Suppressor macrophage (primary cell): ENCODE results near the gene C1orf159.

Source experiments
- DNase-seq, 4 experiments: peaks; one replicate each; pipeline ENCODE4 v3.0.0-alpha.2; 2020 to 2022

Gene C1orf159

DNA sequence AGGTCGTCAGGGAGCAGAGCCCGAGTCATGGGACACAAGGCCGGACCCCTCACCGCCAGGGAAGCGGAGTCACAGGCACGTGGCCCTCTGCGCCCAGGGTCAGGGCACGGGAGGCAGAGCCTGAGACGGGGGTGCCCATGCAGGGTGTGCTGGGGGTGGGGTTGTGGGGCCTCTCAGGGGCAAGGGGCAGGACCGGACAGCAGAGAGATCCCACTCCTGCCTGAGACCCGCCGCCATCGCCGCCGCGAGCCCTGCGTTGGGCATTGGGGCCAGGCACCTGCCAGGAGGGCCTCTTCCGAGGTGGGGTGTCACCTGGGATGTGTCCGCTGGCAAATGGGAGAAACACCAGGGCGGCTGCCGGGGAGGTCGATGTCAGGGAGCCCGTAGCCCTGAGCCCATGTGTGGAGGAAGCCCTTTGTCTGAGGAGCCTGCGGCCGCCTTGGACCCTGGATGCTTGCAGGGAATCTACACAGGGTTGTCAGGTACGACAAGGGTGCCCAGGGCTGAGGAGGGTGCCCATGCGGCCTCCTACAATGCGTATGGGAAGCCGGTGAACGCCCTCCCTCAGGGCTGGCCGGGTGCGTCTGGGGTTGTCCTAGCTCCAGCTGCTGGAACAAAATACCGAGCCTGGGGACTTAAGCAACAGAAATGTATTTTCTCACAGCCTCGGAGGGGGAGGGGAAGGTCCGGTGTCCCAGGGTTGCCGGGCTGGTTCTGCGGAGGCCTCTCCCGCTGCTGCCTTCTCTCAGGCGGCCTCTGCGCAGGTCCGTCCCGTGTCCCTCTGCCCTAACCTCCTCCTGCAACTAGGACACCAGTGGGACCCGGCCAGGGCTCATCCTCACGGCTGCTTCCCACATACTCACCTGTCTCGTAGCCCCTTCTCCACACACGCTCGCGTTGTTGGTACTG lies 16.4 kb upstream of the C1orf159 start:
- DNase-seq: no peak

DNA sequence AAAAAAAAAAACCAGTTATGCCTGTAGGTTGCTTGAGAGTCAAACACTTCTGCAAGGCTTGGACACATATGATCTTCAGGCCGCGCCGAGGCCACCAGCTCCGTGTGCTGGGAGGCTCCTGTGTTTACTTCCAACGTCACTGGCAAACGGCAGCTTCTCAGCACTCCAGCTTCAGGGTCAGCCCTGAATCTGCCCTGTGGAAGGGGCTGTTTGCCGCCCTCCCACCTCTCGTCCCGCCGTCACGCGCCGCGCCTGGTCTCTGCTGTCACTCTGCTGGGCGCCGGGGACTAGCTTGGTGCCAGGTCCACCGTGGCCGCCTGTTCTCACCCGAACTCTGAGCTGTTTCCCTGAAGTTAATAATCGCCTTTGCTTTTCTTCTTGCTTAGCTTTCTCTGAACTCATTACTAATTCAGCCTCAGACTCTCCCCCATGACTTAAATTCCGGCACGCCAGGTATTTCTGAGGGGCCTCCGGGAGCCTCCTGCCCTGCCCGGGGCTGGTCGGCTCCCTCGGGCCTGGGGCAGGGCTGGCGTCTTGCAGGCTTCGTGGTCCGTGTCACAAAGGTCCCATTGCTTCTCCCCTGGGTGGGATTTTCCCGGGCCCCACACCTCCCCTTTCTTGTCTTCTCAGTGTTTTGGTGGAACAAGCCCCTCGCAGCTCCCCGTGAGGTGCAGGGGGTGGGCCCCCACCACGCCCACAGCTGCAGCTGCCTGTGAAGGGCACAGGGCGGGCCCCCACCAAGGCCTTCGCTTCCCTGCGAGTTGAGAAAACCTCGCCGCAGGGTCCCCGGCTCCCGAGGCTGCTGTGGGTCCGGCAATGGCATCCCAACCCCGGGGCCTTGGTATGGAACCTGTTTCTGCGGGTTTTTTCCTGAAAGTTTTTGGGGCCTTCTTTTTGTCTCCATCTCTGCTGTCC lies 14.6 kb upstream of the C1orf159 start:
- DNase-seq: no peak

DNA sequence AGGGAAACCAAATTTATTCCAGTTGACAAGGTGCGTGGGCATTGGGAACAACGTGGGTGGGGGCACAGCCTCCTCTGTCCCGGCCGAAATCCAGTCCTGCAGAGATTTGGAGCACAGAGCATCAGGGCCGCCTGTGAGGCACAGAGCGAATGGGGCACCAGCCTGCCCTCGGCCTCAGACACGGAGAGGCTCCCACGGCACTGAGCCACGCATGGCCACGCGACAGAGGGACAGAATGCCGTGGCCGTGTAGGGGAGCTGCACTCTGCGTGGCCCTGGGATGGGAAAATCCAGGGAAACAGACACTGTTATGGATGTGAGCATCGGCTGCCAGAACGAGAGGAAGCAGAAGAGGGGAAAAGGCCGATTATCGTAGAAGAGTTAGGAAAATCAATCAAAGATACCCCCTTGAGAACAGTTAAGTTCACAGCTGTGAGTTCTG lies 13.5 kb upstream of the C1orf159 start:
- DNase-seq: no peak

DNA sequence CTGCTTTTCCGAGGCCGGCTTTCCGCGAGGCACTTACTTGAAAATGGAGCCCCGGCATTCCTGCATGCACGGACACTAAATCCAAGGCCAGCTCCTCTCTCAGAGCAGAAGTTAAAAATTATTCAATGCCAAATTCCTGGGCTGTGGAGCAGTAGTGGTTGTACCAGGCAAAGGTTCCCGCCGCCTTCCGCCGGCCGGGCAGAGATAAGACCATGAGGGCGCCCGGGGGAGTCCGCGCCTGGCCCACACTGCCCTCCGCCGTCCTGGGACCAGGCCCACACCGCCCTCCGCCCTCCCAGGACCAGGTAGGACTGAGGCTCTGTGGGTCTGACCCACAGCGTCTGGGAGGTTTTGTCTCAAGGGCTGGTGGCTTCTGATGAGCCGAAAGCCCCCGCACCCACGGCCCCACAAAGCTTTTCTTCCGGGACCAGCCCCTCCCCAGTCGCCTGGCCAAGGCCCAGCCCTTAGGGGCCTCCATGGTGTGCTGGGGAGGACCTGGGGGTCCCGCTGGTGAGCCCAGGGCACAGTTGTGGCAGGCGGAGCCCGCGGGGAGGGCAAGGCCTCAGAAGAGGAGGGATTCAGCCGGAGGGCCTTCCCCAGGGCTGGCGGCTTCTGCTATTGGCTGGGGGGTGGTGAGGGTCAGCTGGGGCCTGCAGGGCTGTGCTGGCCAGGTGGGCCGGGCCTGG lies 12.7 kb upstream of the C1orf159 start:
- no peak for DNase-seq

DNA sequence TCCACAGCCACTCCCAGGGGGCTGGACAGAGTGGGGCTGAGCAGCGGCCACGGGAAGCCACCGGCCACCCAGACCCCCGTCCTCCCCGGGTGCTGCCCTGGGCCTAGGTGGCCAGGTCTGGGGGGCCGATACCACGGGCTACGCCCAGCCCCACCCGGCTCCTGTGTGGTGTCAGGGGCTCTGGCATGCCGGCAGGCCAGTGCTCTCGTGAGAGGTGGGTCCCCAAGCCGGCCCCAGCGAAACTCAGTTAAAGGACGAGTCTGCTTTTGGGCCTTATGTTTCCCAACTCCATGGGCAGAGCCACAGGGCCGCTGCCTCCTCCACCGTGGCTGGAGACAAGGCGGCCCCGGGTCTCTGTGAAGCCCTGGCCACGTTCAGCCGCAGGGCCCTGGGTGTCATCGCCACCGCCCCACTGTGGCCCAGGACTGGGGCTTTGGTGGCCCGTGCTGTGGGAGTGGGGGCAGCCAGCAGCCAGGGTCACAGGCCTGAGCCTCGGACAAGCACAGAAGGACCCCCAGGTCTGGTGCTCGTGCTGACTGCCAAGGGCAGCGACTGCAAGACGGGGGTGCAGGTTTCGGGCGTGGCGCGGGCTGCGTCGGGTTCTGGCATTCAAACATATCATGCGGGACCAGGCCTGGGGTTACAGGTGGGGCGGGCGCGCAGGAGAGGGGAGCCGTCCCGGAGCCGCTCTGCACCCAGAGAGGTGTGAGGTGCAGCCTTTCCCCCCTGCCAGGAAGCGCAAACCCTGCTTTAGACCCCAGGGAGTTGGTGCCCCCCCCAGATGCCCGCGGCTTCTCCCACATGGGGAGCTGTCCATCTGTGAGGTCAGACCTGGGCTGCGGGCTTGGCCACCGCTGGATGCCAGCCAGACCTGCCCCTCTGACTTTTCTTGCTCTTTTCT lies 11.9 kb upstream of the C1orf159 start:
- DNase-seq: no peak

DNA sequence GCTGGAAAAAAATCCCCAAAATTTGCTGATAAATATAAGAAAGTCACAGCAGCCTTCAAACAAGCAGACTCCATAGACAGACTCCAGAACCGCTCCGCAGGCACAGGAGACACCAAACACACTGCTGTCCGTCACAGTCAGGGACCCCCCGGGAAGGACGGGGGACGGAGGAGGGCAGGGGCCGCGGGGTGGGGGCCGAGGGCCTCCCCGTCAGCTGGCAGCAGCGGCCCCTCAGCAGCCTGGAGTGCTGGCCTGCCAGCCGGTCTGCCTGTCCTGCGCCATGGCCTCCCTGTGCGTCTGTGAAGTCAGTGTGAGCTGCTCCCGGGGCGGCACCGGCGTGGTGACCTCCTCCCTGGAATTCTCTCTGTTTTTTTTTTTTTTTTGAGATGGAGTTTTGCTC lies 10.1 kb upstream of the C1orf159 start:
- no peak for DNase-seq

DNA sequence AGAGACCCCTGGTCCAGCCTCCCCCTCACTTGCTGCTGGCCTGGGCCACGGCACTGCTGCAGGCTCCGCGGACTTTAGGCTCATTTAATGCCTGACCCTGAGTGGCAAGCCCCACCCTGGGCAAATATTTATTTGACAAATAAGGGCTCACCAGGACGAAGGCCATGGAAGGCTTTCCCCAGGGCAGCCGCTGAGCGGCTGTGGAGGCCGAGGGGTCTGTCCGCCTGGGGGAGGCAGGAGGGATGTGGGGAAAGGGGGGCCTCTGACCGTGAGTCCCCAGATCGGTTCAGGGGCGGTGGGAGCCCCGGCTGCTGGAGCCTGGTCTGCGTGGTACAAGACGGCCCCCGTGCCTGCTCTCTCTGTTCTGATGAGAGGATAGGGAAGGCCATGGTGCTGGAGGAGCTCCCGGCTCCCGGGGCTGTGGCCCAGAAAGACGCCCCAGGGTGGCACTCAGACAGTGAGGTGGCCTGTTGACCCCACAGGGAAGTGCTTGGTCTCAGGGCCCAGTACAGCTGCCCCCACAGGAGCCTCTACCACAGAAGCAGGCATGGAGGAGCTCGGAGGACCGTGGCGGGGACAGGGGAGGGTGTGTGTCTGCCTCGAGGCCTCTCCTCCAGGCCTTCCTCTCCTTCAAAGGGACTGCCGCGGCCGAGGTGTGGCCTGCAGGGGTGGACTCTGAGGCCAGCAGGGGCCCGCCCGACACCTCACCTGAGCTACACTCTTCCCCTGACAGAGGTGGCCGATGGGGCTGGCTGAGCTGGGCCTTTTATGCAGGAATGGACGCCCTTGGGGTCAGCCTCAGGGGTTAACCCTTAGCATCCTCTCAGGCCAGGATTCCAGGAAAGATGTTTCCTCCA lies 9.1 kb upstream of the C1orf159 start:
- no peak for DNase-seq

DNA sequence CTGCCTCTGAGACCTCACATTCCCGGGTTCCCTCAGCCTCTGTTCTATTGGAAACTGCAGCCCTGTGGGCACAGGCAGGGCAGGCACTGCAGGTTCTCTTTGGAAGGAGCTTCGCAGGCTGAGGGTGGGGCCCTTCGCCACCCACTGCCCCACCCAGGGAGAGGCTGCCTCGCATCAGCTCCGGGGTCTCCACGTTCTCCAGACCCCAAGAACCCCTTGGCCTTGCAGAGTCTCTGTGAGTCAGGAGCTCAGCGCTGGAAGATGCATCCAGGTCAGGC lies 8.6 kb upstream of the C1orf159 start:
- DNase-seq: no peak

DNA sequence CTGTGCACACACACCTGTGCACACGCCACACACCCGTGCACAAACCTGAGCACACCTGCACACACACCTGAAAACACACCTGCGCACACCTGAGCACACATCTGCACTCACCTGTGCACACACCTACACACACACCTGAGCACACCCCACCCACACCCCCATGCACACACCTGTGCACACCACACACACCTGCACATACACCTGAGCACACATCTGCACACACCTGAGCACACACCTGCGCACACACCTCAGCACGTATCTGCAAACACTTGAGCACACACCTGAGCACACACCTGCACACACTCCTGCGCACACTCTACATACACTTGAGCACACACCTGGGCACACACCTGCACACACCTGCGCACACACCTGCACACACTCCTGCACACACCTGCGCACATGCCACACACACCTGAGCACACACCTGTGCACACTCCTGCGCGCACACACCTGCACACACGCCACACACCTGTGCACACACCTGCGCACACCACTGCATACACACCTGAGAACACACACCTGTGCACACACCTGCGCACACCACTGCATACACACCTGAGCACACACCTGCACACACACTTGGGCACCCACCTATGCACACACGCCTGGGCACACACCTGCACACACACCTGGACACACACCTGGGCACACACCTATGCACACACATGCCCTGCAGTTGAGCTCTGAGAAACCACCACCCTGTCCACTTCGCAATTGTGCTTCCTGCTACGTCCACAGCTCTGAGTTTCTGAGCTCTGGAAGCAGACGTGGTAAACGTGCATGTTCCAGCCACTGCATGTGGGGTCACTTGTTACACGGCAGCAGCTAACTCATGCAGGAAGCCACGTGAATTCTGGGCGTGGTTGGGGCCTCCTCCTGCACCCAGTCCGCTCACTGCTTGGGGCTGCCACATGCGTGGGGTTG lies 8.0 kb upstream of the C1orf159 start:
- peak; percentile 46 to 67 (median 50) for DNase-seq

DNA sequence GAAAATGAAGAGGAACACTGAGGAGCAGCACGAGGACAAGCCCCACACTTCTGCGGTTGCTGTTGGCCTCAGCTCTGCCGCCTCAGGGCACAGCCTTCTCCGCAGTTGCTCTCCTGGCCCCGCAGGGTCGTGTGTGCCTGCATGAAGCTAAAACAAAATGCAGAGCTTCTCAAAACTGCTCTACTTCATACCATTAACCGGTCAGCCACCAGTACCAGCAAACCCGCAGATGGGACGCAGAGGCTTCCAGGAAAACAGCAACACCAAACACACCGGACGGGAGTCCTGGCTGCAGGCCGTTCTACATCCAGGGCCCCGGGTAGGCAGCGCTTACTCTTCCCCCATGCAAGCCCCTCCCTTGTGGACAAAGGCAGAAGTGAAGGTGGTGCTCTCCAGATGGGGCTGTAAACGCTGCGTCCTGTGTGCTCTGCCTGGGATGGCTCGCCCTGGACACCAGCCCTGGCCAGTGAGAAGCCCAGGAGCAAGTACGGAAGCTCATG lies 7.1 kb upstream of the C1orf159 start:
- DNase-seq: peak in 3 of 4 experiments; percentile 10 to 24 (median 22)

DNA sequence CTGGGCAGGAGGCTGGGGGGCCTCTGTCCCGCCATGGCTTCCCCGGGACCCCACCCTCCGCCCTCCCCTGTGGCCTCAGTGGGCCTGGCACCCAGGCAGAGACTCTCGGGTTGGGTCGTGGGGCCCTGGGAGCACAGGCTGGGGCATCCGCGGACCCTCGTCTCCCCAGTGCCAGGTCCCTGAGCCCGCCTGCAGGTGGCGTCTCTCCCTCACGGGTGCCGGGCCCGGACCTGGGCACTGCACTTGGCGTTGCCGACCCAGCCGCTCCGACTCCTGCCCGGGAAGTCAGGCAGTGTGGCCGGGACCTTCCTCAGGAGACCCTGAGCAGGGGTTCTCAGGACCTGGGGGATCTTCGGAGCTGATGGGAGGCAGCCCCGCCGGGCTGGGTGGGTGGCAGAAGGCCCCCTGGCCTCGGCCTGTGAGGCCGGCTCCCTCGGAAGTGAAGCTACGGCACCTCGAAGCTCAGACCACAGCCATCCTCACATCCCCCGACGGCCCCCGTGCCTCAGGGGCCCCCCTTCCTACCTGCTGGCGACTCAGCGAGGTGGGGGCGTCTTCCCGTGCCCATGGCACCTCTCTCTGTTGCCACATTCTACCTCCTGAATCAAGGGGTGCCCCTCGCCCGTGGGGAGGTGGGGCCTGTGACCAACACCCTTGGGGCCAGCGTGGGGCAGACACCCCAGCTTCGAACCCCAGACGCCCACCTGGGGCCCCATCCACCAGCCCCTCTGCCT lies 6.4 kb upstream of the C1orf159 start:
- peak; percentile 82 to 94 (median 88) for DNase-seq

DNA sequence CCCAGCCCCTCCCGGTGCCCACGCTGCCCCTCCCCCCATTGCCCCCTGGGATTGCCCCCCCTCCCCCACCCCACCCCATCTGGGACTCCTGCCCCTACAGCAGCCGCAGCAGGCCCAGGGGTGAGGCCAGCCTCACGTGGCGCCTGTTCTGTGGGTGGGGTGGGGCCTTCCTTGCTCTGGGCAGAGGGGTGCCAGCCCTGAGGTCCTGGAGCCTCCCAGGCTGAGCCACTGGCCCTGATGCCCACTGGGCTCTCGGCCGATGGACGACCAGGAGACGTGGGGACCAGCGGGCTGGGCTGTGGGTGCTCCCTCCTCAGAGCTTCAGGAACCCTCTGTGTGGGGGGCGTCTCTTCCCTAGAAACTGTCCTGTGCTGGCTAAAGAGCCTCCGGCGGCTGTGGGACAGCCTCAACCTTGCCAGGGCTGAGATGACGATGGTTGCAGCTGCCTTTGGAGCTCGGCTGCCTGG lies 5.8 kb upstream of the C1orf159 start:
- DNase-seq: no peak

DNA sequence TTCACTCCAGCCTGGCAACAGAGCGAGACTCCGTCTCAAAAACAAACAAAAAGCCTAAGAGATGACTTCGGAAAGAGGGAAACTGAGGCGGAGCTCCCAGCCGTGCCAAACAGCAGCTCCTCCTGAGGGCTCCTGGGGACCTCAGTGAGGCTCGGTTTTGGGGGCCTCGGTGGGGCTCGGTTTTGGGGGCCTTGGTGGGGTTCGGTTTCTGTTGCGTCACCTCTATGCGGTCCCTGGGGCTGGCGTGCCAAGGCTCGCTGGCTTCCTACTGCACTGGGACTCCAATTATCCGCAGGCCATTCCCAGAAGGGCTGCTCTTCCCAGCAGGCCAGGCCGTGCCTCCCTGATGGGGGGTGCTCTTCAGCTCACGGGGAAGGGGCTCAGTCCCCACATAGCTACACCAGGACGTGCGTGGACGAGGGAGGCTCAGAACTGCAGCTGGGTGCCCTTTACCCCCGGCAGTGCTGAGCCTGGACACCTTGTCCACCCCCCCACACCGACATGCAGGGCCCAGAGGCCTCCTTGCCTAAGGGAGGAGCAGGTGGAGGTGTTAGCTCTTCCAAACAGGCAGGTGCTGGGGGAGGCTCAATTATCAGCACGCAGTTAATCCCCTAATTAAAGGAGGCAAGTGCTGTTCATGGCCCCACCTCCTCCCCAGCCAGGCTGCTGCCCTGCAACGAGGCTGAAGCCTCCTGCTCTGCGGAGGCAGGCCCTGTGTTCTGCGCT lies 5.1 kb upstream of the C1orf159 start:
- DNase-seq: no peak

DNA sequence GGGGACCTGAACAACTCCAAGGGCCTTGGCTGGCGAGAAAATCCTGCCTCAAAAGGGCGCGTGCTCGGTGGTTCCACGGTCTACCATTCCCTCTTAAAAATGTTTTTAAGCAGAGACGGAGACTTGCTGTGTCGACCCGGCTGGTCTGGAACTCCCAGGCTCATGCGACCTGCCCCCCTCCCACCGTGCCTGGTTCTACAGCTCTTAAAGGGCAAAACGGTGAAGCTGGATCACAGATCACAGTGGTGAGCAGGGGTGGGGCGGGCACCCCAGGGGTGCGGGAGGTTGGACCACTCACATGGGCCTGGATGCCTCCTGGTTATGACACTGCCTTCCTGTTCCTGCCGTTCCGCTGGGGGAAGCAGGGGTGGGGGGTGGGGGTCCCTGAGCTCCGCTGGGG lies 4.2 kb upstream of the C1orf159 start:
- no peak for DNase-seq

DNA sequence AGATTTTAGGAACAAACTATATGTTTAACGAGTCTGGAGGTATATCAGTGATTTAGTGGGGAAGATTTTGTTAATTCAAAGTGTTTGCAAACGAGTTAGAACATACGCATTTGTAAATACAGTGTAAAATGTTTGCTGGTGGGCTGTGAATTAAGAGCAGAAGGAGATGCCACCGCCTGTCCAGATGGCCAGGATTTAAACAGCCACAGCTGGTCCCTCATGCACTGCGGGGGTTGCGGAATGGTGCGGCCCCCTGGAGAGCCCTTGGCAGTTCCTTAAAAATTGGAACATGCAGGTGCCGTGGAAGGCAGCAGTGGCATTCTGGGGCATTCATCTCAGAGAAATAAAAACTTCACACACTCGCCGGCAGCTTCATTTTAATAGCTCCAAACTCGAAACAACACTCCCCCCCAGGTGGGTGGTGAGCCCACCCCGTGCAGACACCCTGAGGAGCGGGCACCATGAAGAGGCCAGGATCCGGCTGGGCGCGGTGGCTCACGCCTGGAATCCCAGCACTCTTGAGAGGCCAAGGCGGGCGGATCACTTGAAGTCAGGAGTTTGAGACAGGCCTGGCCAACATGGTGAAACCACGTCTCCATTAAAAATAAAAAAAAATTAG lies 3.5 kb upstream of the C1orf159 start:
- DNase-seq: no peak

DNA sequence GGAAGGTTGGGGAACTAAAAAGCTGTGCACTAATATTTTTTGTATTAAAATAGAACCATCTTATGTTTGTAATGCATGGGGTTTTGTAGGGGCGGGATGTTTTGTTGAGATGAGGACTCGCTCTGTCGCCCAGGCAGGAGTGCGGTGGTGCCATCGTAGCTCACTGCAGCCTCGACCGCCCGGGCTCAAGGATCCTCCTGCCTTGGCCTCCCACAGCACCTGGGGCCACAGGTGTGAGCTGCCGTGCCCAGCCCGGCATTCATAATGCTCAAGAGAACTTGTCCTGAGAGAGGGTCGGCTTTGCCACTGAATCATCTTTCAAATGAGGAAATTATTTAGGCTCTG lies 3.0 kb upstream of the C1orf159 start:
- no peak for DNase-seq

DNA sequence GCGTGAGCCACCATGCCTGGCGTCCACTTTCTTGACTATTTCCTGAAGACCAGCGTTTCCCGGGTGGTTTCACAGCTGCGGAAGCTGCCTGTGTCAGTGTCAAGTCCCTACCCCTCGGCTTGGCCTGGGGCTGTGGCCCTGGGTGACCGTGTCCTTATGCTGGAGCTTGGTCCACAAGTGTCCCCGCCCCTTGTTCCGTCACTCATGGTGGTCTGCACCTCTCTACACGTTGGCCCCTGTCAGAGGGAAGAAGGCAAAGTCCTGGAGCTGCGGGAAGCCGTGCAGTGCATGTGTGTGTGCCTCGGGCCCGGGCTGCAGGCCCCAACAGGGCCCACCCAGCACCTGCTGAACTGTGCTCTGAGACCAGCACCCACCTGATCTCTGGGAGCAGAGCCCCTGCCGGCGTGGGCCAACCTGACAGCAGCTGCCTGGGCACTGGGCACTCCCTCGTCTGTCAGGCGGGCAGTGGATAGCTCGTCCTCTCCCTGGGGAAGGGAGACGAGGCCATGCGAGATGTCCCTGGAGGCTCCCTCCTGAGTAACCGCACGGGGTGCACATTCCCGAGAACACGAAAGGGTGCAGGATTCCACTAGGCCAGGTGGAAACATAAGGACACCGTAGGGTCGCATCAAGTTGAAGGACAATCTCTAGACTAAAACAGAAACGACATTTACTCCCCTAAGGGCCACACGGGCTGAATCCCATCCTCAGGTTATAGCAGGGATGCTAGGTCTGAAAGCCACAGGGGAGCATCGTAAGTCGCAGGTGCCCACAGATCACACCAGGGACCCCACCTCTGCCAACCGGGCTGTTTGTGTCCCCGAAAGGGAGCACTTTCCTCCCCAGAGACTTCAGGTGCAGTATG lies 2.4 kb upstream of the C1orf159 start:
- DNase-seq: no peak
